Raji (cell line): Measurements from ENCODE around the gene SLC41A2.

ENCODE experiments used
- POLR2A ChIP-seq: IDR thresholded peaks from 2 replicates; pipeline ENCODE4 v1.6.1; 2011; ENCODE audit warnings: low read depth, low read length, control low read depth; ENCODE audit not compliant: insufficient read depth

The SLC41A2 gene

GRCh38 chr12:104942075-104942474 is 16.0 kb downstream of the SLC41A2 start:
- no peak for TF ChIP-seq POLR2A

- no peak for TF ChIP-seq POLR2A
These were observed 16.6 kb downstream of the SLC41A2 start for GRCh38 chr12:104941454-104941853.

GRCh38 chr12:104939089-104939488 is 19.0 kb downstream of the SLC41A2 start:
- TF ChIP-seq POLR2A: no peak

GRCh38 chr12:104938371-104938770 is 19.7 kb downstream of the SLC41A2 start:
- TF ChIP-seq POLR2A: no peak

- no peak for TF ChIP-seq POLR2A
These were observed 22.2 kb downstream of the SLC41A2 start for GRCh38 chr12:104935886-104936285.

GRCh38 chr12:104933778-104934177 is 24.3 kb downstream of the SLC41A2 start:
- no peak for TF ChIP-seq POLR2A

- TF ChIP-seq POLR2A: no peak
These were observed 25.0 kb downstream of the SLC41A2 start for GRCh38 chr12:104933128-104933527.

- TF ChIP-seq POLR2A: no peak
These were observed 27.4 kb downstream of the SLC41A2 start for GRCh38 chr12:104930388-104931326.

GRCh38 chr12:104929977-104930376 is 28.1 kb downstream of the SLC41A2 start:
- TF ChIP-seq POLR2A: no peak

- TF ChIP-seq POLR2A: no peak
These were observed 28.7 kb downstream of the SLC41A2 start for GRCh38 chr12:104929368-104929767.

GRCh38 chr12:104928036-104928745 is 29.9 kb downstream of the SLC41A2 start:
- TF ChIP-seq POLR2A: no peak

- no peak for TF ChIP-seq POLR2A
These were observed 32.6 kb downstream of the SLC41A2 start for GRCh38 chr12:104925501-104925900.

- TF ChIP-seq POLR2A: no peak
These were observed 36.8 kb downstream of the SLC41A2 start for GRCh38 chr12:104921340-104921739.

GRCh38 chr12:104911942-104912341 is 46.1 kb downstream of the SLC41A2 start:
- no peak for TF ChIP-seq POLR2A

- no peak for TF ChIP-seq POLR2A
These were observed 47.8 kb downstream of the SLC41A2 start for GRCh38 chr12:104910196-104910840.
